SJCRH30 (cell line): ENCODE results near the gene DNAJB2. TPM values are rescaled to one million over a fixed set of nuclear protein-coding genes. Genes with fewer than 3 reads are reported as not detected.
"Not testable (repeated sequence)": the region's sequence is repeated elsewhere in the genome, so short reads cannot be mapped to it uniquely, and the experiment has no call there.

Source experiments
- DNase-seq, 2 experiments: peaks; one replicate each; pipeline ENCODE4 v3.0.0-alpha.2; 2015 to 2020
- H3K27ac ChIP-seq: fragments of 250-450 bp; sonication (Bioruptor Pico); 2 replicates; pipeline ENCODE4 v1.5.1; 2020; ENCODE audit warnings: mild to moderate bottlenecking, moderate library complexity
- H3K27me3 ChIP-seq: fragments of 250-450 bp; sonication (Bioruptor Pico); 2 replicates; pipeline ENCODE4 v1.5.1; 2020; ENCODE audit warnings: mild to moderate bottlenecking, moderate library complexity
- H3K36me3 ChIP-seq: fragments of 250-450 bp; sonication (Bioruptor Pico); 2 replicates; pipeline ENCODE4 v1.5.1; 2020; ENCODE audit warnings: mild to moderate bottlenecking, moderate library complexity
- H3K4me1 ChIP-seq: fragments of 250-450 bp; sonication (Bioruptor Pico); 2 replicates; pipeline ENCODE4 v1.5.1; 2020; ENCODE audit warnings: mild to moderate bottlenecking, moderate library complexity
- H3K4me3 ChIP-seq: fragments of 250-450 bp; sonication (Bioruptor Pico); 2 replicates; pipeline ENCODE4 v1.5.1; 2020; ENCODE audit warnings: mild to moderate bottlenecking, moderate library complexity
- H3K9me3 ChIP-seq: fragments of 250-450 bp; sonication (Bioruptor Pico); replicated peaks from 2 replicates; pipeline ENCODE4 v1.5.1; 2020; ENCODE audit warnings: mild to moderate bottlenecking, moderate library complexity
- total RNA-seq: library from RNA; depleted of rRNA; stranded (reverse); fragments of >200 nt; shearing (Covaris generic); gene quantifications from 2 replicates; pipeline ENCODE4 v1.2.3, GENCODE V29; 2014

DNAJB2 gene
- total RNA-seq, 1 experiment from 2014 or later, result 19.4 TPM

- no peak overlapping the region for H3K27ac ChIP-seq
- DNase-seq, result no peak
- peaks cover 23% of the 10 kb centered on the region for H3K27me3 ChIP-seq
- H3K4me3 ChIP-seq, result no peak overlapping the region
- peaks cover 8% of the 10 kb centered on the region for H3K4me1 ChIP-seq
- no peaks in the 10 kb centered on the region for H3K36me3 ChIP-seq
- no peaks in the 10 kb centered on the region for H3K9me3 ChIP-seq
Observed at GRCh38 chr2:219296631-219297391, 17.6 kb downstream of the DNAJB2 start.

- no peak overlapping the region for H3K4me3 ChIP-seq
- no peaks in the 10 kb centered on the region for H3K9me3 ChIP-seq
- peaks cover 23% of the 10 kb centered on the region for H3K27me3 ChIP-seq
- DNase-seq, result no peak
- H3K4me1 ChIP-seq, result peaks cover 8% of the 10 kb centered on the region
- no peaks in the 10 kb centered on the region for H3K36me3 ChIP-seq
- no peak overlapping the region for H3K27ac ChIP-seq
Observed at GRCh38 chr2:219297766-219298456, 18.7 kb downstream of the DNAJB2 start.

DNA sequence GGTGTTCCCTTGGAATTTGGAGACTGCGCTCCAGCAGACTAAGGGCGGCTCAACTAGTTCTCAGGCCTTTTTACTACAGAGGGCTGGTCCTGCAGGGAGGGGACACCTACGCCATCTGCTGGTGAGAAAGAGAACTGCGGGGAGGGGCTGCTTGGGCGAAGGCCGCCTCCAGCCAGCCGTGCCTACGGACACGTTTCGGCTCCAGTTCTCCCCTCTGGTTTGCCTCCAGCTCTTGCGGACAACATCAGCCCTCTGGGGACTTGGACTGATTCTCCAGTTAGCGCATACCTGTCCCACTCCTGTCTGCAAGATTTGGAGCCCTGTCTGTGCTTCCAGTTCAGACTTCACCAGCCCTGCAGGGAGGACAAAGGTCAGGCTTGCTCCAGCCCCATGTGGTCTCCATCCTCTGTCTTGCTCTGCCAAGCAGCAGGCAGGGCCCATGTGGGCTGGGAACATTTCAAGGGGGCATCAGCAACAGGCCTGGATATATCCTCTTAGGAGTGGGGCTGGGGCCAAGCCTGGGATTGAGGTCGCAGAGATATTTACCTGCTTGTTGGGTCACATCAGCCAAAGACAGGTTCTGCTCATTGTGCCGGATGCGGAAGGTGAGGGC, 19.7 kb downstream of the DNAJB2 start:
- Histone ChIP-seq H3K36me3 (no peaks in the 10 kb centered on the region), H3K27me3 (peaks cover 23% of the 10 kb centered on the region), H3K4me1 (peaks cover 5% of the 10 kb centered on the region), H3K9me3 (no peaks in the 10 kb centered on the region), H3K27ac (no peak overlapping the region), H3K4me3 (no peak overlapping the region)
- peak; percentile 75 to 86 for DNase-seq

- DNase-seq, result no peak
- Histone ChIP-seq H3K27me3 (peaks cover 23% of the 10 kb centered on the region), H3K4me3 (no peak overlapping the region), H3K4me1 (no peaks in the 10 kb centered on the region), H3K27ac (no peak overlapping the region), H3K9me3 (no peaks in the 10 kb centered on the region), H3K36me3 (no peaks in the 10 kb centered on the region)
Observed at GRCh38 chr2:219299372-219299760, 20.2 kb downstream of the DNAJB2 start.

DNA sequence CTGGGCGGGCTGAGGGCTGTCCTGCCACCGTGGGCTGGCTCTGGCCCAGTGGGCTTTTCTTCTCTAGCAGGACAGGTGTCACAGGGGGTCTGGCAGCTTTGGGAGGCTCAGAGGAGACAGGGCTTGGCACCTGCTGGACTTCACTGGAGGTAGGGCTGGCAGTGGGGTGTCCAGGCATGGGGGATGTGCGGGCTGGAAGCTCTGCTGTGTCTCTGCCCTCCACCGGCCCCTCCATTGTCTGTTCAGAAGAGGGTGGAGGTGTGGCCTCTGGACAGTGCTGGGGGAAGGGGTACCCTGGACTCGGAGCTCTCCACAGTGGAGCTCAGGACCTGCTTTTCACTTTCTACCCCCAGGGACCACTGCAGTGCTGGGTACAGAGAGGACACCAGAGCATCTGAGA, 20.9 kb downstream of the DNAJB2 start:
- H3K4me3 ChIP-seq, result no peak overlapping the region
- H3K4me1 ChIP-seq, result no peaks in the 10 kb centered on the region
- H3K27me3 ChIP-seq, result peaks cover 23% of the 10 kb centered on the region
- H3K36me3 ChIP-seq, result no peaks in the 10 kb centered on the region
- no peak for DNase-seq
- H3K27ac ChIP-seq, result no peak overlapping the region
- no peaks in the 10 kb centered on the region for H3K9me3 ChIP-seq

DNA sequence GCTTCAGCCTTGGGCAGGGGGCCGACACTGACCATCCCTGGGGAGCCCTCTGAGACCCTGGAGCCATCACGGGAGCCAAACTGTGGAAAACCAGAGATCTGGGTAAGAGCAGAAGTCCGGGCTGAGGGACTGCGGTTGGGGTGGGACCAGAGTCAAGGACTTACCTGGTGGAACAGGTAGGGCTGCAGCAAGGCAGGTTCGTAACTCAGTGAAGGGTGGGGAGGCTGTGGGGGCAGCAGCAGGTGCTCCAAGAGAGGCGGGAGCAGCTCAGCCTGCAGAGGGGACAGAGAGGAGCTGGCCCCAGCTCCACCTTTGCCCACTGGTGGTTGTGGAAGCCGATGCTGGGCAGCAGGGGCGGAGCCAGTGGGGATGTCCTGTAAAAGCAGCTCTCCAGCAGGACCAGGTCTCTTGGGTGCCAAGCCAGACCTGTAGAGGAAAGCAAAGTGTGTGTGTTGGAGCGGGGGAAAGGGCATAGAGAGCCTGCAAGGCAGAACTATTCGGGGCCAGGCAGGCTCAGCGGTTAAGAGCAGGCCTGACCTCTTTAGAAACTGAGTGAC, 23.3 kb downstream of the DNAJB2 start:
- no peaks in the 10 kb centered on the region for H3K36me3 ChIP-seq
- H3K4me3 ChIP-seq, result no peak overlapping the region
- H3K27ac ChIP-seq, result no peak overlapping the region
- H3K9me3 ChIP-seq, result no peaks in the 10 kb centered on the region
- peaks cover 23% of the 10 kb centered on the region for H3K27me3 ChIP-seq
- no peaks in the 10 kb centered on the region for H3K4me1 ChIP-seq
- no peak for DNase-seq

DNA sequence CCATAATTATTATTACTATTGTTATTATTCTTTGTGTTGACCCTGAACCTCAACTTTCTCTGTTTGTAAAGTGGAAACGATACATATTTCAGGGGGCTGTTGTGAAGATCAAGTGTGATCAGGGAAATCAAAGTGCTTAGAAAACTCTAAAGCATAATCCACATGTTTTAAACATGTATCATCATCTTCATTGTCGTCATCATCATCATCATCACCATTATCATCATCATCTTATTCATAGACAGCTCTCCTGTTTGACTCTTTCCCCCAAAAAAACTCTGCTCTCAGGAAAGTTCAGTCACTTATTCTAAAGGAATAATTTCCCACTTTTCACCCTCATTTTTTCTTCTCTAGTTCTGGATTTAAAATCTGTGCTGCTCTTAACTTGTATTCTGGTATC, 25.1 kb downstream of the DNAJB2 start:
- Histone ChIP-seq H3K4me1 (no peaks in the 10 kb centered on the region), H3K27me3 (peaks cover 14% of the 10 kb centered on the region), H3K27ac (no peak overlapping the region), H3K4me3 (no peak overlapping the region), H3K9me3 (no peaks in the 10 kb centered on the region), H3K36me3 (no peaks in the 10 kb centered on the region)
- DNase-seq, result no peak

DNA sequence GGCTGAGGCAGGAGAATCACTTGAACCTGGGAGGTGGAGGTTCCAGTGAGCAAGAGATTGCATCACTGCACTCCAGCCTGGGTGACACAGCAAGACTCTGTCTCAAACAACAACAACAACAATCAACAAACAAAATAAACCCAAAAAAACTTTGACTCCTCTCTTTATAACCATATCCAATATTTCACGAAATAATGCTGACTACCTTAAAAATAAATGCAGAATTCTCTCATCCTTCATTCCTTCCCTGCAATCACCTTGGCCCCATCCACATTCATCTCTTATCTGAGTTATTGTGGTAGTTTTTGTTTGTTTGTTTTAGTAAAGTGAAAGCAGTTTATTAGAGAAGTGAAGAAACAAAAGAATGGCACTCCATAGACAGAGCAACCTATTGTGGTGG, 26.9 kb downstream of the DNAJB2 start:
- DNase-seq, result no peak
- H3K4me3 ChIP-seq, result no peak overlapping the region
- H3K27me3 ChIP-seq, result peaks cover 5% of the 10 kb centered on the region; the same call in 1 of the 2 replicates
- H3K4me1 ChIP-seq, result no peaks in the 10 kb centered on the region
- H3K36me3 ChIP-seq, result no peaks in the 10 kb centered on the region
- H3K9me3 ChIP-seq, result no peaks in the 10 kb centered on the region
- no peak overlapping the region for H3K27ac ChIP-seq

DNA sequence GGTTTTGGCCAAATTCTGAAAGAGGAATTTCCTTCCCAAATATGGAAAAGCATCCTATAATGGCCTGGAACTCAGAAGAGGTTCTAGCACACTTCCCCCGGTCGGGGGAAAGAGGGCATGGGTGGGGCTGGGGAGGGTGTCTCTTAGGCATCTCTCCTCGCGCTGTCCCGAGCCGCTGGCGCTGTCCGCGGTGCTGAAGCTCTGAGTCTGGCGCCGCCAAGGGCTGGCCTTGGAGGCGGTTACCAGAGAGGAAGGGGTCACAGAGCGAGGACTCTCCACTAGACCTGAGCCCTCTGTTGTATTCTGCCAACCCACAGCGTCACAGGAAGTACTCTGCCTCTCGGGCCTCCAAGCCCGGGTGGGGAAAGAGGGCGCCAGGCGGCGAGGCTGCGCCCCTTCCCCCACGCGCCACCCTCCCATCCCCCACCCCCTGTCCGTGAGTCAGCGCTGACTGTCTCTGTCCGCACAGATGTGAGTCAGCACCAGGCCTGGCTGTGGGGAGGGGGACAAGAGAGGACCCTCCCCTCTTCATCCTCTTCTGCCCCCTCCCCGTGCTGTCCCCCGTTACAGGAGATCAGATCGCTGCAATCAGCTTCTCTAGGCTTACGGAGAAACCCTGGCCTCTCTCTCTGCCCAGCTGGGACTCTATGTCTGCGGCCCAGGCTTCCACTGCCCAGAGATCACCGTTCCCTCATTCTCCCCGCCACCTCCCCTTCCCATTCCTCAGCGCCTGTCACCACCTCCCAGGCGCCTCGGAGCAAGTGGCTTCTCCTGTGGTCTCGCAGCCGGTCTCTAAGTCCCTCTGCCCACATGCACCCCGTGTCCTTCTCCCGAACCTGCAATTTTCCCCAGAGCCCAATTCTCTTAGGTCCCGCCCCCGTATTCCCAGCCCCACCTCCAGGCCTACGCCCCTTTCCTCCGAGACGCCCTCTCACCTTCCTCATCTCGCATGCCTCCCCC, 29.3 kb downstream of the DNAJB2 start:
- H3K4me1 ChIP-seq, result no peaks in the 10 kb centered on the region
- H3K4me3 ChIP-seq, result no peak overlapping the region
- no peaks in the 10 kb centered on the region for H3K9me3 ChIP-seq
- no peaks in the 10 kb centered on the region for H3K36me3 ChIP-seq
- H3K27ac ChIP-seq, result no peak overlapping the region
- H3K27me3 ChIP-seq, result no peaks in the 10 kb centered on the region
- DNase-seq, result peak; percentile 63 to 73

DNA sequence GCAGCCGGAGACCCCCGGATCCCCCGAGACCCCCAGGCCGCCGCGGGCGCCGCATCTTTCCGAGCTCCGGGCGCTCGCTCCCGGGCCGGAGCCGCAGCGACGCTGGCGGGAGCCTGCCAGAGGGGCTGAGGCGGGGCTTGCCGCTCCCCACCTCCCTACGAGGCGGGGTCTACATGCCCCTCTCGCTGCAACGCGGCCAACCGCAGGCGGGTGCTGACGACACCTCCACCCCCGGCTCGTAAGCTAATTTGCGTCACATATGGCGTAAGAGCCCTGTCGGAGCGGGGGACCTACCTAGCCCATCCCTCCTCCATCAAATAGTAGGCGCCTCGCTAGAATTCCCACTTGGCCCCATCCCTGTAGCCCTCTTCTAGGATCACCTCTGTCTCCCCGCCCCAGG, 30.1 kb downstream of the DNAJB2 start, which contains the start of gene PTPRN:
TSS of gene PTPRN (minus strand) at position 124 of the 400 bp plus-strand sequence. CDS start at position 55, 69 bp downstream.
- Histone ChIP-seq H3K4me3 (no peak within 1 kb of the TSS), H3K9me3 (no peaks in the 10 kb centered on the region), H3K27me3 (no peaks in the 10 kb centered on the region), H3K27ac (no peak within 1 kb of the TSS), H3K4me1 (no peaks in the 10 kb centered on the region), H3K36me3 (no peaks in the 10 kb centered on the region)
- no peak for DNase-seq

GRCh38 chr2:219312683-219313263, 33.6 kb downstream of the DNAJB2 start:
- not testable (repeated sequence) for DNase-seq, H3K36me3 ChIP-seq, H3K4me3 ChIP-seq, H3K27me3 ChIP-seq, H3K9me3 ChIP-seq, H3K27ac ChIP-seq, H3K4me1 ChIP-seq

GRCh38 chr2:219314804-219315468, 35.8 kb downstream of the DNAJB2 start:
- no peaks in the 10 kb centered on the region for H3K27me3 ChIP-seq
- DNase-seq, result no peak
- H3K4me1 ChIP-seq, result no peaks in the 10 kb centered on the region
- no peak overlapping the region for H3K4me3 ChIP-seq
- H3K27ac ChIP-seq, result no peak overlapping the region
- H3K36me3 ChIP-seq, result no peaks in the 10 kb centered on the region
- no peaks in the 10 kb centered on the region for H3K9me3 ChIP-seq

- Histone ChIP-seq H3K27me3 (no peaks in the 10 kb centered on the region), H3K27ac (no peak overlapping the region), H3K36me3 (no peaks in the 10 kb centered on the region)
Observed at GRCh38 chr2:219323434-219323833, 44.3 kb downstream of the DNAJB2 start.

More at GRCh38 chr2:219323434-219323833, 44.3 kb downstream of the DNAJB2 start:
- H3K4me3 ChIP-seq, result no peak overlapping the region
- no peak for DNase-seq
- no peaks in the 10 kb centered on the region for H3K4me1 ChIP-seq
- no peaks in the 10 kb centered on the region for H3K9me3 ChIP-seq
